ENCODE results near the gene ZSCAN22. TPM values are rescaled to one million over a fixed set of nuclear protein-coding genes. Genes with fewer than 3 reads are reported as not detected.

Gene ZSCAN22
- total and polyA plus RNA-seq, 2 donors (not counting 1 experiment from before 2014, with no cell fraction given): 2.8 to 7.1 TPM

DNA sequence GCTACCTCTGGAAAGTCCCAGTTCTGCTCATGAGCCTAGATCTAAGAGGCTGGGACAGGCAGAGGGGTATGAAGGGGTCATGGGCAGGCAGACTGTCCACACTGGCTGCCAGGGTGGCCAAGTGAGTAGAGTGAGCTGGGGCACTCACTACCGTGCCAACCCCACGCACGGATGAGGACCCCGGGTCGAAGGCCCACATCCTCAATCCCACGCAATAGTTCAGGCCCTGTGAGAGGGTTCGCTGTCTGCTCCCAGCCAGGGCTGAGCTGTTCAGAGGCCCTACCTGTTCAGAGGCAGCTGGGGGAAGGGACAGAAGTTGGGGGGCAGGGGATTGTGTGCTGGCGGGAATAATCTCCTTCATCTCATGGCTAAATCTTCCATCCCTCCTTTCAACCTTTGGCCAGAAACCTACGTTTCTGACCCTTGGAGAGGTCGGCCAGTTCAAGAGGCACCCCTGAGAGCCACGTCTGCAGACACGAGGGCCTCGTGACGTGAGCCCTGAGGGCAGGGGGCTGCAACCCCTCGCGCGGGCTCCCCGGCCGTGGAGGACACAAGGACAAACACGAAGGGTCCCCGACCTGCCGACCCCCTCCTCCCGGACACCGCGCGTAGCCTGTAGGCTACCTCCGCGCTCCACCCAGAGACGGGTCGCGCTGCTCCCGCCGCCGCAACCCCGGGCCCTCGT, 59.2 kb downstream of the ZSCAN22 start:
- intact Hi-C loops (cut with micrococcal nuclease): no loop called here
- peak overlapping the region; percentile 94 to 95 for H3K27ac ChIP-seq (ENCODE audit: low read length in 2 of 2)
- CTCF ChIA-PET: interaction anchor here (1.1 kb wide), 1 partner anchor 23 kb away, joined by 3 read pairs; the partner anchor contains the start of gene ZNF584
- H3K4me2 ChIP-seq (replicated peaks; ENCODE audit: low read depth, low read length, poor library complexity, severe bottlenecking): peak overlapping the region; percentile 84
- H4K20me1 ChIP-seq (ENCODE audit: control insufficient read depth, insufficient read depth, low read length, poor library complexity, severe bottlenecking): peaks cover 27% of the 10 kb centered on the region
- H3K9me3 ChIP-seq (ENCODE audit: control extremely low read depth in 1 of 3, control insufficient read depth in 2 of 3, insufficient read depth in 1 of 3, low read length in 2 of 3): no peaks in the 10 kb centered on the region
- peak overlapping the region; percentile 69 for H3K9ac ChIP-seq (ENCODE audit: low read length)
- ATAC-seq (ENCODE audit: low read depth) (no peak), DNase-seq (peak; percentile 52)
- peak overlapping the region; percentile 71 to 87 (median 76) for H3K4me3 ChIP-seq (ENCODE audit: control extremely low read depth in 1 of 5, extremely low read depth in 1 of 5, insufficient read depth in 1 of 5, low read depth in 2 of 5, low read length in 4 of 5)
- H3K79me2 ChIP-seq (ENCODE audit: control insufficient read depth, insufficient read depth, low read length): peaks cover 62% of the 10 kb centered on the region
- H3K9me3 Mint-ChIP-seq (ENCODE audit: insufficient read depth): no peaks in the 10 kb centered on the region
- TF ChIP-seq, protein P1, sequence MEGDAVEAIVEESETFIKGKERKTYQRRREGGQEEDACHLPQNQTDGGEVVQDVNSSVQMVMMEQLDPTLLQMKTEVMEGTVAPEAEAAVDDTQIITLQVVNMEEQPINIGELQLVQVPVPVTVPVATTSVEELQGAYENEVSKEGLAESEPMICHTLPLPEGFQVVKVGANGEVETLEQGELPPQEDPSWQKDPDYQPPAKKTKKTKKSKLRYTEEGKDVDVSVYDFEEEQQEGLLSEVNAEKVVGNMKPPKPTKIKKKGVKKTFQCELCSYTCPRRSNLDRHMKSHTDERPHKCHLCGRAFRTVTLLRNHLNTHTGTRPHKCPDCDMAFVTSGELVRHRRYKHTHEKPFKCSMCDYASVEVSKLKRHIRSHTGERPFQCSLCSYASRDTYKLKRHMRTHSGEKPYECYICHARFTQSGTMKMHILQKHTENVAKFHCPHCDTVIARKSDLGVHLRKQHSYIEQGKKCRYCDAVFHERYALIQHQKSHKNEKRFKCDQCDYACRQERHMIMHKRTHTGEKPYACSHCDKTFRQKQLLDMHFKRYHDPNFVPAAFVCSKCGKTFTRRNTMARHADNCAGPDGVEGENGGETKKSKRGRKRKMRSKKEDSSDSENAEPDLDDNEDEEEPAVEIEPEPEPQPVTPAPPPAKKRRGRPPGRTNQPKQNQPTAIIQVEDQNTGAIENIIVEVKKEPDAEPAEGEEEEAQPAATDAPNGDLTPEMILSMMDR (IDR thresholded peaks at IDR 0.05): no peak
- TF ChIP-seq EZH2 (IDR thresholded peaks at IDR 0.05; ENCODE audit: borderline replicate concordance, insufficient read depth, low read depth, low read length, poor library complexity, severe bottlenecking): no peak
- peaks cover 31 to 38% of the 10 kb centered on the region in 2 donors for H3K4me1 ChIP-seq (ENCODE audit: control insufficient read depth in 2 of 2, insufficient read depth in 2 of 2, low read length in 2 of 2)
- peaks cover 48% of the 10 kb centered on the region for H3K4me1 Mint-ChIP-seq
- H3K27me3 ChIP-seq (replicated peaks in 1 of 4; ENCODE audit: control extremely low read depth in 1 of 4, control insufficient read depth in 3 of 4, insufficient read depth in 4 of 4, low read length in 3 of 4): no peaks in the 10 kb centered on the region
- POLR2A ChIA-PET: interaction anchor here (0.6 to 2.9 kb wide), 4 partner anchors 23 to 841 kb away, joined by 3 to 18 read pairs (median 7); partner anchors contain the start of genes ZBTB45 and ZNF497
- H3K27me3 Mint-ChIP-seq: no peaks in the 10 kb centered on the region
- 14% methylated on average over 34 of the region's 36 CpGs for WGBS (ENCODE audit: insufficient coverage)
- H3K36me3 ChIP-seq (replicated peaks in 1 of 2; ENCODE audit: control extremely low read depth in 1 of 2, control insufficient read depth in 1 of 2, extremely low read depth in 1 of 2, insufficient read depth in 2 of 2, low read length in 1 of 2): peaks cover 5 to 19% of the 10 kb centered on the region in 2 experiments
- H2AFZ ChIP-seq (ENCODE audit: insufficient read depth, low read depth, low read length, poor library complexity, severe bottlenecking): peak overlapping the region; percentile 81
- H3K27ac Mint-ChIP-seq: peak overlapping the region; percentile 99
- H3K4me3 Mint-ChIP-seq: peak overlapping the region; percentile 97

Measured in B cell (primary cell).